Keratinocyte (primary cell): ENCODE measurements around the gene KLHL22. TPM values are rescaled to one million over a fixed set of nuclear protein-coding genes. Genes with fewer than 3 reads are reported as not detected.

Experiments used
- DNase-seq: peaks from one replicate; pipeline ENCODE4 v3.0.0-alpha.2; 2011; ENCODE audit warnings: low read depth, missing footprints, low spot score
- FAIRE-seq: peaks from 2 replicates; lab custom pipeline; 2011; peaks lifted over from hg19 to GRCh38; lab: Jason Lieb, UNC
- H2AFZ ChIP-seq: 2 replicates; pipeline ENCODE4 v1.6.0; 2012; ENCODE audit warnings: low read length, control low read depth, inconsistent platforms; ENCODE audit not compliant: control insufficient read depth
- H3K27ac ChIP-seq: 2 replicates; pipeline ENCODE4 v1.5.1; 2011; ENCODE audit warnings: low read length; ENCODE audit not compliant: control insufficient read depth, insufficient read depth
- H3K27me3 ChIP-seq: 3 replicates; pipeline ENCODE4 v1.6.0; 2011; ENCODE audit warnings: low read length; ENCODE audit not compliant: control insufficient read depth, insufficient read depth; ENCODE audit errors: extremely low read depth
- H3K36me3 ChIP-seq, 2 experiments: 2 replicates in 1 of 2; 3 replicates in 1 of 2; pipeline ENCODE4 v1.5.1; 2011; ENCODE audit warnings: low read length in 2 of 2, mild to moderate bottlenecking in 1 of 2; ENCODE audit not compliant: control insufficient read depth in 2 of 2, insufficient read depth in 2 of 2; ENCODE audit errors: extremely low read depth in 1 of 2
- H3K4me1 ChIP-seq: 3 replicates; pipeline ENCODE4 v1.5.1; 2011; ENCODE audit warnings: low read length; ENCODE audit not compliant: control insufficient read depth, insufficient read depth; ENCODE audit errors: extremely low read depth
- H3K4me2 ChIP-seq: 3 replicates; pipeline ENCODE4 v1.6.0; 2011; ENCODE audit warnings: low read depth, low read length; ENCODE audit not compliant: control insufficient read depth, insufficient read depth; ENCODE audit errors: extremely low read depth
- H3K4me3 ChIP-seq, 3 experiments: fragments of 200-600 bp in 1 of 3; sonication (generic) in 1 of 3; 2 replicates in 2 of 3; 3 replicates in 1 of 3; pipeline ENCODE4 v1.5.1; 2011 to 2016; ENCODE audit warnings: low read length in 3 of 3, mild to moderate bottlenecking in 3 of 3, control low read depth in 2 of 3, inconsistent platforms in 1 of 3, low read depth in 1 of 3, mixed read lengths in 1 of 3, mixed run types in 1 of 3, moderate library complexity in 1 of 3; ENCODE audit not compliant: control insufficient read depth in 2 of 3, insufficient read depth in 2 of 3; ENCODE audit errors: extremely low read depth in 1 of 3
- H3K79me2 ChIP-seq: 2 replicates; pipeline ENCODE4 v1.6.0; 2012; ENCODE audit warnings: low read length; ENCODE audit not compliant: control insufficient read depth, insufficient read depth
- H3K9ac ChIP-seq: 3 replicates; pipeline ENCODE4 v1.6.0; 2011; ENCODE audit warnings: low read length; ENCODE audit not compliant: control insufficient read depth, insufficient read depth; ENCODE audit errors: extremely low read depth
- H3K9me1 ChIP-seq: 3 replicates; pipeline ENCODE4 v1.6.0; 2011; ENCODE audit warnings: low read length; ENCODE audit not compliant: control insufficient read depth, insufficient read depth; ENCODE audit errors: extremely low read depth
- H3K9me3 ChIP-seq: 2 replicates; pipeline ENCODE4 v1.5.1; 2012; ENCODE audit warnings: low read depth, low read length; ENCODE audit not compliant: control insufficient read depth
- H4K20me1 ChIP-seq: 3 replicates; pipeline ENCODE4 v1.6.0; 2011; ENCODE audit warnings: low read length; ENCODE audit not compliant: control insufficient read depth, insufficient read depth; ENCODE audit errors: extremely low read depth
- CTCF ChIP-seq, 3 experiments: IDR thresholded peaks in 1 of 3; conservative IDR thresholded peaks in 1 of 3; optimal IDR thresholded peaks in 1 of 3; 2 replicates in 2 of 3; 3 replicates in 1 of 3; pipeline versions ENCODE3 to v1.5.1; 2011; ENCODE audit warnings: low read length in 3 of 3, mild to moderate bottlenecking in 3 of 3, moderate library complexity in 2 of 3, control low read depth in 1 of 3, inconsistent platforms in 1 of 3; ENCODE audit not compliant: insufficient read depth in 2 of 3; ENCODE audit errors: extremely low read depth in 1 of 3
- EZH2 ChIP-seq: IDR thresholded peaks from one replicate; pipeline ENCODE4 v1.6.1; 2012; ENCODE audit warnings: inconsistent platforms, mild to moderate bottlenecking, low read length, moderate library complexity
- dilution Hi-C: fragments of 300-500 bp; cut with MboI; formaldehyde crosslinking; loops from one replicate; pipeline ENCODE4 v1.7.0; 2020; ENCODE audit warnings: low sequenced_read_pairs; ENCODE audit not compliant: extremely low pct_ligation_motif_present
- polyA plus RNA-seq, 5 experiments: library from polyadenylated mRNA; depleted of rRNA in 3 of 5; stranded (reverse) in 3 of 5; stranded (forward) in 1 of 5; unstranded in 1 of 5; fragments of >200 nt; gene quantifications; 1 replicate in 1 of 5; 2 replicates in 3 of 5; 3 replicates in 1 of 5; pipeline versions ENCODE4 v1.2.1 to v1.2.3, GENCODE V29; 2011 to 2012; ENCODE audit warnings: missing spikeins in 2 of 5, low read depth in 1 of 5, low replicate concordance in 1 of 5

The KLHL22 gene
- polyA plus RNA-seq, 1 donor (not counting 4 experiments of a cell fraction or from before 2014, with no cell fraction given) = 9.3 TPM

- dilution Hi-C loops = no loop called here
- no peak for FAIRE-seq
- Histone ChIP-seq H3K4me2 (peak overlapping the region; percentile 44), H3K36me3 (peaks cover 18 to 41% of the 10 kb centered on the region in 2 experiments), H3K4me1 (peaks cover 45% of the 10 kb centered on the region), H3K9ac (peak overlapping the region; percentile 45), H3K9me1 (no peaks in the 10 kb centered on the region), H3K27ac (peak overlapping the region; percentile 74), H3K79me2 (peaks cover 85% of the 10 kb centered on the region), H3K27me3 (no peaks in the 10 kb centered on the region), H3K4me3 (no peak overlapping the region), H4K20me1 (peaks cover 14% of the 10 kb centered on the region), H3K9me3 (no peaks in the 10 kb centered on the region), H2AFZ (no peak overlapping the region)
- DNase-seq = no peak
- no peak for TF ChIP-seq EZH2
- TF ChIP-seq CTCF (optimal IDR thresholded peaks at IDR 0.05 in 1 of 3, IDR thresholded peaks at IDR 0.05 in 1 of 3, conservative IDR thresholded peaks at IDR 0.05 in 1 of 3; ENCODE audit: extremely low read depth in 1 of 3, insufficient read depth in 2 of 3, low read length in 3 of 3) = no peak
Observed at GRCh38 chr22:20523086-20523983, 27.7 kb upstream of the KLHL22 start.

GRCh38 chr22:20522134-20523004, 26.8 kb upstream of the KLHL22 start:
- peaks cover 86% of the 10 kb centered on the region for H3K79me2 ChIP-seq
- no peaks in the 10 kb centered on the region for H3K9me3 ChIP-seq
- no peaks in the 10 kb centered on the region for H3K9me1 ChIP-seq
- H3K4me2 ChIP-seq = no peak overlapping the region
- no peak for FAIRE-seq
- dilution Hi-C loops = no loop called here
- no peak overlapping the region for H3K4me3 ChIP-seq
- DNase-seq = no peak
- peaks cover 14 to 39% of the 10 kb centered on the region in 2 experiments for H3K36me3 ChIP-seq
- H3K27ac ChIP-seq = peak overlapping the region; percentile 74
- H3K4me1 ChIP-seq = peaks cover 53% of the 10 kb centered on the region
- H3K9ac ChIP-seq = peak overlapping the region; percentile 10
- H4K20me1 ChIP-seq = peaks cover 23% of the 10 kb centered on the region
- TF ChIP-seq CTCF (optimal IDR thresholded peaks at IDR 0.05 in 1 of 3, IDR thresholded peaks at IDR 0.05 in 1 of 3, conservative IDR thresholded peaks at IDR 0.05 in 1 of 3; ENCODE audit: extremely low read depth in 1 of 3, insufficient read depth in 2 of 3, low read length in 3 of 3) (no peak), EZH2 (no peak)
- no peak overlapping the region for H2AFZ ChIP-seq
- no peaks in the 10 kb centered on the region for H3K27me3 ChIP-seq
